Endothelial cell of umbilical vein (primary cell): Measurements from ENCODE around the gene USP49. TPM values are rescaled to one million over a fixed set of nuclear protein-coding genes. Genes with fewer than 3 reads are reported as not detected.

Experiments
- BruUV-seq: library from RNA; stranded (reverse); fragments of 400-500 nt; replicated peaks from 2 replicates; lab custom pipeline; 2021; lab: Mats Ljungman, UMichigan
- CTCF ChIA-PET: fragments of 300-600, 350-600 bp; sonication (Branson Sonifier 250); formaldehyde crosslinking; loops from one replicate; lab custom pipeline; 2021; ENCODE audit warnings: antibody characterized with exemption, inconsistent platforms; lab: Charles Lee
- POLR2A ChIA-PET: fragments of 300-600, 350-600 bp; sonication (Branson Sonifier 250); formaldehyde crosslinking; loops from one replicate; lab custom pipeline; 2021; ENCODE audit warnings: antibody characterized with exemption, inconsistent platforms; lab: Charles Lee
- DNase-seq: peaks from one replicate; pipeline ENCODE4 v3.0.0-alpha.2; 2011; ENCODE audit warnings: low read depth, low spot score
- FAIRE-seq: peaks from 2 replicates; lab custom pipeline; 2011; peaks lifted over from hg19 to GRCh38; lab: Jason Lieb, UNC
- H2AFZ ChIP-seq: 2 replicates; pipeline ENCODE4 v1.6.0; 2012; ENCODE audit warnings: low read depth, low read length, control low read depth, inconsistent platforms
- H3K27ac ChIP-seq: 2 replicates; pipeline ENCODE4 v1.5.1; 2011; ENCODE audit warnings: low read depth, mild to moderate bottlenecking, control low read depth, low read length, moderate library complexity; ENCODE audit not compliant: insufficient read depth
- H3K27me3 ChIP-seq, 2 experiments: 2 replicates each; pipeline versions ENCODE4 v1.6.0 to v1.6.1; 2011; ENCODE audit warnings: low read length in 2 of 2, mixed read lengths in 1 of 2; ENCODE audit not compliant: control insufficient read depth in 2 of 2, insufficient read depth in 2 of 2
- H3K36me3 ChIP-seq, 2 experiments: 2 replicates in 1 of 2; 3 replicates in 1 of 2; pipeline ENCODE4 v1.5.1; 2011; ENCODE audit warnings: low read length in 2 of 2, mild to moderate bottlenecking in 1 of 2, moderate library complexity in 1 of 2; ENCODE audit not compliant: control insufficient read depth in 2 of 2, insufficient read depth in 2 of 2; ENCODE audit errors: extremely low read depth in 1 of 2
- H3K4me1 ChIP-seq: 3 replicates; pipeline ENCODE4 v1.5.1; 2011; ENCODE audit warnings: mild to moderate bottlenecking, low read length; ENCODE audit not compliant: control insufficient read depth, insufficient read depth; ENCODE audit errors: extremely low read depth
- H3K4me2 ChIP-seq: 2 replicates; pipeline ENCODE4 v1.6.1; 2011; ENCODE audit warnings: low read length, control low read depth, mixed read lengths; ENCODE audit not compliant: insufficient read depth
- H3K4me3 ChIP-seq, 3 experiments: fragments of 200-600 bp in 1 of 3; sonication (generic), shearing (Covaris generic) in 1 of 3; replicated peaks in 1 of 3; 2 replicates each; pipeline ENCODE4 v1.5.1; 2011 to 2016; ENCODE audit warnings: control low read depth in 3 of 3, low read length in 3 of 3, mild to moderate bottlenecking in 2 of 3, inconsistent platforms in 1 of 3, low read depth in 1 of 3, moderate library complexity in 1 of 3; ENCODE audit not compliant: insufficient read depth in 1 of 3
- H3K79me2 ChIP-seq: 2 replicates; pipeline ENCODE4 v1.6.0; 2012; ENCODE audit warnings: low read length, inconsistent platforms; ENCODE audit not compliant: control insufficient read depth, insufficient read depth
- H3K9ac ChIP-seq: replicated peaks from 2 replicates; pipeline ENCODE3; 2011; ENCODE audit warnings: low read length, control low read depth; ENCODE audit not compliant: insufficient read depth; ENCODE audit errors: extremely low read depth
- H3K9me1 ChIP-seq: replicated peaks from 3 replicates; pipeline ENCODE4 v1.6.0; 2011; ENCODE audit warnings: mild to moderate bottlenecking, low read length; ENCODE audit not compliant: control insufficient read depth, insufficient read depth; ENCODE audit errors: extremely low read depth
- H3K9me3 ChIP-seq: replicated peaks from 2 replicates; pipeline ENCODE4 v1.5.1; 2012; ENCODE audit warnings: low read length, inconsistent platforms; ENCODE audit not compliant: control insufficient read depth, insufficient read depth
- H4K20me1 ChIP-seq: replicated peaks from 2 replicates; pipeline ENCODE3; 2011; ENCODE audit warnings: mild to moderate bottlenecking, low read length; ENCODE audit not compliant: control insufficient read depth, insufficient read depth; ENCODE audit errors: extremely low read depth
- EZH2 ChIP-seq: IDR thresholded peaks from 2 replicates; pipeline ENCODE4 v1.6.1; 2012; ENCODE audit warnings: borderline replicate concordance, low read depth, mild to moderate bottlenecking, moderate library complexity, low read length, inconsistent platforms; ENCODE audit not compliant: severe bottlenecking
- FOS ChIP-seq: IDR thresholded peaks from 2 replicates; pipeline ENCODE4 v1.6.1; 2011; ENCODE audit warnings: mild to moderate bottlenecking, low read length, moderate library complexity, borderline replicate concordance; ENCODE audit not compliant: insufficient read depth
- GATA2 ChIP-seq: IDR thresholded peaks from 2 replicates; pipeline ENCODE4 v1.7.0; 2011; ENCODE audit warnings: low read depth, mild to moderate bottlenecking, moderate library complexity, mixed read lengths, low read length; ENCODE audit not compliant: insufficient read length, insufficient read depth
- MYC ChIP-seq: IDR thresholded peaks from one replicate; pipeline ENCODE4 v1.6.1; 2011; ENCODE audit warnings: mild to moderate bottlenecking, low read depth, low read length
- POLR2A ChIP-seq: IDR thresholded peaks from 2 replicates; pipeline ENCODE4 v1.6.1; 2012; ENCODE audit warnings: low read depth, mild to moderate bottlenecking, control low read depth, low read length
- POLR2AphosphoS5 ChIP-seq: IDR thresholded peaks from 2 replicates; pipeline ENCODE4 v1.6.1; 2012; ENCODE audit warnings: low read depth, mild to moderate bottlenecking, control low read depth, low read length, moderate library complexity; ENCODE audit not compliant: insufficient read depth
- dilution Hi-C: fragments of 300-500 bp; cut with MboI; formaldehyde crosslinking; loops from one replicate; pipeline ENCODE4 v1.15.0; 2019; ENCODE audit warnings: low sequenced_read_pairs; ENCODE audit not compliant: extremely low pct_ligation_motif_present
- intact Hi-C: fragments of 100-400 bp; cut with micrococcal nuclease; formaldehyde crosslinking; loops from one replicate; pipeline ENCODE4 v1.10.0; 2022
- polyA plus RNA-seq, 4 experiments: library from polyadenylated mRNA; depleted of rRNA in 3 of 4; stranded (reverse) in 3 of 4; unstranded in 1 of 4; fragments of >200 nt; gene quantifications; 2 replicates each; pipeline versions ENCODE4 v1.2.1 to v1.2.3, GENCODE V29; 2011 to 2012; ENCODE audit warnings: missing spikeins in 1 of 4
- total RNA-seq: library from RNA; stranded (reverse); gene quantifications from 2 replicates; pipeline ENCODE4 v1.2.3, GENCODE V29; 2021
- TF ChIP-seq, protein P1 (sequence below): IDR thresholded peaks from 2 replicates; pipeline ENCODE4 v1.6.1; 2011; ENCODE audit not compliant: insufficient read depth, insufficient read length
- TF ChIP-seq, protein P2 (sequence below), 2 donors: IDR thresholded peaks; 1 replicate in 1 of 2; 2 replicates in 1 of 2; pipeline ENCODE4 v1.5.1; 2011; ENCODE audit warnings: low read length in 2 of 2, mild to moderate bottlenecking in 2 of 2, moderate library complexity in 2 of 2, control low read depth in 1 of 2, inconsistent platforms in 1 of 2, low read depth in 1 of 2; ENCODE audit not compliant: insufficient read depth in 1 of 2; ENCODE audit errors: extremely low read depth in 1 of 2

Gene USP49
- total and polyA plus RNA-seq, 2 donors (not counting 3 experiments of a cell fraction or from before 2014, with no cell fraction given), result 2.4 to 4.1 TPM

DNA sequence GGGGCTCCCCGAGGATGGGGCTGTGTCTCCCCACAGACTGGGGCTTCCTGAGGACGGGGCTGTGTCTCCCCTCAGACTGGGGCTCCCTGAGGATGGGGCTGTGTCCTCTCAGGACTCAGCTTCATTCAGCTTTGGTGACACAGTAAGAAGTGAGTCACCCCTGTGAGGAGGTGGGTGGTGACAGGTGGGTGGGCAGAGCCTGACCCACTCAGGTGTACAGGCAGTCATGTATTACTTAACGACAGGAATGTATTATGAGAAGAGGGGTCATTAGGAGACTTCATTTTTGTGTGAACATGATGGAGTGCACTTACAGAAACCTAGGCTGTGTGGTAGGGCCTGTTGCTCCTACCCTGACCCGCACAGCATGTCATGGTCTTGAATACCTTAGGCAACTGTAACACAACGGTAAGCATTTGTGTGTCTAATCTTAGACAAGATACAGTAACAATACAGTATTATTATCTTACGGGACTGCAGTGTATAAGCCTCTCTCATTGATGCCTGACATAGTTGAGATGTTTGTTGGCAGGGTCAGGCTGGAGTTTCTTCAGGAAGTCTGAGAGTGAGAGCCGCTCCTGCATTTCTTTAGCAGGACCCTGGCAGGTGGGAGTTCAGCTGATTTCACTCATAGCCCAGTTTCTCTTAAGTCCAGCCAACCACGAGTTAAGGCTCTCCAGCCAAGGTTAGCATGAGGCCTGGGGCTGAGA is 137.1 kb downstream of the USP49 start:
- POLR2A ChIA-PET, result no interaction called here
- no peaks in the 10 kb centered on the region for H3K79me2 ChIP-seq
- H3K36me3 ChIP-seq, result no peaks in the 10 kb centered on the region
- no peaks in the 10 kb centered on the region for H3K9me1 ChIP-seq
- intact Hi-C loops, result no loop called here
- H3K9me3 ChIP-seq, result no peaks in the 10 kb centered on the region
- no peak for DNase-seq
- no peaks in the 10 kb centered on the region for H4K20me1 ChIP-seq
- H3K9ac ChIP-seq, result no peak overlapping the region
- CTCF ChIA-PET, result no interaction called here
- H3K4me2 ChIP-seq, result no peak overlapping the region
- no peak overlapping the region for H3K4me3 ChIP-seq
- TF ChIP-seq POLR2AphosphoS5, result no peak
- TF ChIP-seq EZH2, result no peak
- TF ChIP-seq, protein P1, sequence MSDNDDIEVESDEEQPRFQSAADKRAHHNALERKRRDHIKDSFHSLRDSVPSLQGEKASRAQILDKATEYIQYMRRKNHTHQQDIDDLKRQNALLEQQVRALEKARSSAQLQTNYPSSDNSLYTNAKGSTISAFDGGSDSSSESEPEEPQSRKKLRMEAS, result no peak
- no peak for TF ChIP-seq MYC
- no peak for TF ChIP-seq POLR2A
- dilution Hi-C loops, result no loop called here
- FAIRE-seq, result no peak
- no peak overlapping the region for H2AFZ ChIP-seq
- H3K4me1 ChIP-seq, result no peaks in the 10 kb centered on the region
- H3K27ac ChIP-seq, result no peak overlapping the region
- no TSS peak for BruUV-seq
- H3K27me3 ChIP-seq, result peaks cover 3 to 7% of the 10 kb centered on the region in 2 experiments

GRCh38 chr6:41757271-41757670 is 137.9 kb downstream of the USP49 start:
- no TSS peak for BruUV-seq
- POLR2A ChIA-PET, result no interaction called here

More at GRCh38 chr6:41757271-41757670, 137.9 kb downstream of the USP49 start:
- H2AFZ ChIP-seq, result no peak overlapping the region
- H3K9me3 ChIP-seq, result no peaks in the 10 kb centered on the region
- no peaks in the 10 kb centered on the region for H3K9me1 ChIP-seq
- H3K36me3 ChIP-seq, result no peaks in the 10 kb centered on the region
- no peak for FAIRE-seq
- peaks cover 3 to 7% of the 10 kb centered on the region in 2 experiments for H3K27me3 ChIP-seq
- H3K4me2 ChIP-seq, result no peak overlapping the region
- H3K4me3 ChIP-seq, result no peak overlapping the region
- H3K79me2 ChIP-seq, result no peaks in the 10 kb centered on the region
- no peak overlapping the region for H3K9ac ChIP-seq
- dilution Hi-C loops (no loop called here), intact Hi-C loops (no loop called here)
- H3K27ac ChIP-seq, result no peak overlapping the region
- H4K20me1 ChIP-seq, result no peaks in the 10 kb centered on the region
- CTCF ChIA-PET, result no interaction called here
- TF ChIP-seq, protein P1, result no peak
- TF ChIP-seq GATA2 (no peak), EZH2 (no peak), FOS (no peak), POLR2A (no peak)
- TF ChIP-seq, protein P2, sequence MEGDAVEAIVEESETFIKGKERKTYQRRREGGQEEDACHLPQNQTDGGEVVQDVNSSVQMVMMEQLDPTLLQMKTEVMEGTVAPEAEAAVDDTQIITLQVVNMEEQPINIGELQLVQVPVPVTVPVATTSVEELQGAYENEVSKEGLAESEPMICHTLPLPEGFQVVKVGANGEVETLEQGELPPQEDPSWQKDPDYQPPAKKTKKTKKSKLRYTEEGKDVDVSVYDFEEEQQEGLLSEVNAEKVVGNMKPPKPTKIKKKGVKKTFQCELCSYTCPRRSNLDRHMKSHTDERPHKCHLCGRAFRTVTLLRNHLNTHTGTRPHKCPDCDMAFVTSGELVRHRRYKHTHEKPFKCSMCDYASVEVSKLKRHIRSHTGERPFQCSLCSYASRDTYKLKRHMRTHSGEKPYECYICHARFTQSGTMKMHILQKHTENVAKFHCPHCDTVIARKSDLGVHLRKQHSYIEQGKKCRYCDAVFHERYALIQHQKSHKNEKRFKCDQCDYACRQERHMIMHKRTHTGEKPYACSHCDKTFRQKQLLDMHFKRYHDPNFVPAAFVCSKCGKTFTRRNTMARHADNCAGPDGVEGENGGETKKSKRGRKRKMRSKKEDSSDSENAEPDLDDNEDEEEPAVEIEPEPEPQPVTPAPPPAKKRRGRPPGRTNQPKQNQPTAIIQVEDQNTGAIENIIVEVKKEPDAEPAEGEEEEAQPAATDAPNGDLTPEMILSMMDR (IDR thresholded peaks at IDR 0.05; ENCODE audit: extremely low read depth in 1 of 2, insufficient read depth in 1 of 2, low read depth in 1 of 2, low read length in 2 of 2), result no peak
- H3K4me1 ChIP-seq, result no peaks in the 10 kb centered on the region
- DNase-seq, result no peak
